HEK293T (cell line): ENCODE results near the gene DOCK1.

ENCODE experiments used
- HDGF ChIP-seq: fragments of 450-650 bp; IDR thresholded peaks from 2 replicates; pipeline ENCODE4 v1.6.1; 2017; ENCODE audit warnings: antibody characterized with exemption, borderline replicate concordance
- SP1 ChIP-seq: fragments of 450-650 bp; IDR thresholded peaks from 2 replicates; pipeline ENCODE4 v1.6.1; 2017

- TF ChIP-seq SP1, result no peak
- TF ChIP-seq HDGF, result no peak
Measured at GRCh38 chr10:127047878-127048238, 142.6 kb downstream of the DOCK1 start.
